Pancreas (tissue), 10 donors: Measurements from ENCODE around the gene CTDP1. TPM values are rescaled to one million over a fixed set of nuclear protein-coding genes. Genes with fewer than 3 reads are reported as not detected.

Source experiments
- ATAC-seq, 4 donors: fragments of 200-7000 bp; cut with Tn5 transposase; one replicate each; pipeline versions ENCODE4 v1.8.0 to v1.9.1; 2020; ENCODE audit warnings: mild to moderate bottlenecking in 4 of 4, moderate library complexity in 4 of 4
- DNase-seq, 6 donors: peaks; one replicate each; pipeline ENCODE4 v3.0.0-alpha.2; 2020
- FAIRE-seq: peaks from 2 replicates; lab custom pipeline; 2012; peaks lifted over from hg19 to GRCh38; lab: Jason Lieb, UNC
- H3K27ac ChIP-seq, 4 donors: fragments of 200-600 bp; sonication (generic); 1 replicate in 3 of 4; 2 replicates in 1 of 4; pipeline versions ENCODE4 v1.5.0 to v1.8.0; 2020
- H3K27me3 ChIP-seq, 4 donors: fragments of 200-600 bp; one replicate each; pipeline ENCODE4 v1.8.0; 2021
- H3K36me3 ChIP-seq, 3 donors: fragments of 200-600 bp; sonication (generic) in 1 of 3; one replicate each; pipeline versions ENCODE4 v1.5.0 to v1.8.0; 2020 to 2021
- H3K4me1 ChIP-seq, 3 donors: fragments of 200-600 bp; one replicate each; pipeline ENCODE4 v1.8.0; 2021
- H3K4me3 ChIP-seq, 4 donors: fragments of 200-600 bp; sonication (generic) in 2 of 4; one replicate each; pipeline versions ENCODE4 v1.5.0 to v1.8.0; 2020 to 2021
- H3K9me3 ChIP-seq, 4 donors: fragments of 200-600 bp; one replicate each; pipeline ENCODE4 v1.8.0; 2021
- CTCF ChIP-seq, 4 donors: fragments of 200-600 bp; sonication (generic) in 3 of 4; IDR thresholded peaks; one replicate each; pipeline versions ENCODE4 v1.5.0 to v1.8.0; 2021; ENCODE audit warnings: antibody characterized with exemption in 4 of 4
- WGBS, 2 donors: extraction: QIAGEN DNeasy Blood & Tissue Kit; methylation state at CpG; one replicate each; pipeline ENCODE4 v1.1.7; 2013; 5-methylcytosine and 5-hydroxymethylcytosine counted together
- intact Hi-C, 3 donors: fragments of 100-400 bp; cut with DNase I; formaldehyde crosslinking; loops; one replicate each; pipeline versions ENCODE4 v1.11.1 to v1.14.2; 2022
- polyA plus RNA-seq, 2 donors: library from polyadenylated mRNA; stranded (reverse); fragments of 200-250 nt; gene quantifications; one replicate each; pipeline ENCODE4 v1.2.3, GENCODE V29; 2013
- total RNA-seq, 6 donors: library from RNA; stranded (reverse); fragmentation: NEBNext Ultra II Directional in 4 of 6; extraction: Animal tissue kit (Norgen Biotek cat#: 25700) in 4 of 6; gene quantifications; one replicate each; pipeline versions ENCODE4 v1.2.1 to v1.2.4, GENCODE V29; 2021 to 2023
- donor health status: healthy with polysubstance abuse.
- donor health status: DM: no; HTN: no; CAD: no; lungs with moderate emphysema.
- donor health status: DM: no; HTN: no; CAD: no.
- donor health status: control.
- donor health status: control.
- donor health status: Bipolar disorder and iron deficiency.
- donor health status: DM: yes; HTN: yes; CAD: no.
- donor health status: DM: no; HTN: no; CAD: no.
- donor health status: DM: no; HTN: no; CAD: no.
- donor health status: DM: yes; HTN: yes; CAD: no.

The CTDP1 gene
- total and polyA plus RNA-seq, 8 donors = 9.8 to 14.4 (median 10.5) TPM

GRCh38 chr18:79790996-79791972 is 111.7 kb downstream of the CTDP1 start:
- 3 to 6% methylated on average over 21 of the region's 21 CpGs for WGBS, 2 donors

DNA sequence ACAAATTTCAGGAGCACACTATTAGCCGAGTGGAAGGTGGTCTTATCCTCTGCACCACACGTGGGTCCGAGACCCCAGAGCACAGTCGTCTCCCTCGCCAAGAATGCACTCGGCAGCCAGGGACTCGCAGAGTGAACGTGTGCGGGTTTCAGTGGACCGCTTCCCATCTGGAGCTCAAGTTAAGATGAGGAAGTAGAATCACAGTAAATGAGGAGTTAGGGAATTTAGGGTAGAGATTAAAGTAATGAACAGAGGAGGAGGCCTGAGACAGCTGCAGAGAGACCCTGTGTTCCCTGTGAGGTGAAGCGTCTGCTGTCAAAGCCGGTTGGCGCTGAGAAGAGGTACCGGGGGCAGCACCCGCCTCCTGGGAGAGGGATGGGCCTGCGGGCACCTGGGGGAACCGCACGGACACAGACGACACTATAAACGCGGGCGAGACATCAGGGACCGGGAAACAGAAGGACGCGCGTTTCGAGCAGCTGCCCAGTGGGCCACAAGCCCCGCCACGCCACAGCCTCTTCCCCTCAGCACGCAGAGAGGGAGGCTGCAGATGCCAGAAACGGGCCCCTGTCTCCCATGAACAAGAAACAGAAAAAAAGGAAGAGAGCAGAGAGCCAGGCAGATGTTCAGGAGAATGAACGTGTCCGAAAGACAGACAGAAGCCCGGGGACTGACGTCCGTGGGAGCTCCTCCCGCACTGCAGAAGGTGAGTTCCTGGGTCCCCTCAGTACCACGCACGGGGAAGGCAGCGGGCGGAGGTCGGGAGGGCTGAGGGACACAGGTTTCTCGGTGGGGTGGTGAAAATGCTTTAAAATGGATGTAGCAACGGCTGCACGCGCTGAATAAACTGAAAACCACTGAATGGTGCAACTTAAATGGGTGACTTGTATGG is 112.7 kb downstream of the CTDP1 start:
- H3K4me3 ChIP-seq = no peak overlapping the region
- no peak overlapping the region for H3K27ac ChIP-seq
- no peak for TF ChIP-seq CTCF (IDR thresholded peaks at IDR 0.05)
- no peaks in the 10 kb centered on the region for H3K9me3 ChIP-seq
- peaks cover 0 to 22% (median 6%) of the 10 kb centered on the region in 4 donors for H3K27me3 ChIP-seq
- intact Hi-C loops = no loop called here
- 77 to 82% methylated on average over 46 of the region's 46 CpGs for WGBS, 2 donors
- ATAC-seq (peak in 1 of 4 donors; percentile 17), DNase-seq (no peak), FAIRE-seq (no peak)
- no peaks in the 10 kb centered on the region for H3K36me3 ChIP-seq
- H3K4me1 ChIP-seq = peaks cover 0 to 18% (median 0%) of the 10 kb centered on the region in 3 donors

More at GRCh38 chr18:79790996-79791972, 111.7 kb downstream of the CTDP1 start:
- H3K36me3 ChIP-seq = no peaks in the 10 kb centered on the region
- H3K4me1 ChIP-seq = peaks cover 0 to 18% (median 0%) of the 10 kb centered on the region in 3 donors
- no peak for TF ChIP-seq CTCF (IDR thresholded peaks at IDR 0.05)
- no peaks in the 10 kb centered on the region for H3K9me3 ChIP-seq
- H3K4me3 ChIP-seq = no peak overlapping the region
- DNase-seq (peak in 2 of 6 donors; percentile 20 to 47), FAIRE-seq (no peak), ATAC-seq (peak in 3 of 4 donors; percentile 71 to 76 (median 73))
- intact Hi-C loops = no loop called here
- peaks cover 0 to 19% (median 9%) of the 10 kb centered on the region in 4 donors for H3K27me3 ChIP-seq
- H3K27ac ChIP-seq = no peak overlapping the region

DNA sequence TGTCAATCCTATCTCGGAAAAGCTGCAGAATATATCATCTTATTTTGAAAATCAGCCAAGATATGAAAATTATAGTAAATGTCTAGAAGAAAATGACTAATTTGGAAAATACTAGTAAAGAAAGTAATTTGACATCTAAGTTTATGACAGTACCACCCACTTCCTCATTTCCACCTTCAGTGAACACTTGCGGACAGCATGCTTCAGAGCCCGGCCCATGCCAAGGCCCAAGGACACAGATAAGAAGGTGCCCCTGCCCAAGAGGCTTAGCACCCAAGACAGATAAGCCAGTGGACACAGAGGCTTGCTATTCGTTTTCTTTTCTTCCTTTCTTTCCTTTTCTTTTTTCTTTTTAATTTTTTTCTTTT is 113.4 kb downstream of the CTDP1 start:
- ATAC-seq (no peak), FAIRE-seq (no peak), DNase-seq (no peak)
- TF ChIP-seq CTCF (IDR thresholded peaks at IDR 0.05) = no peak
- H3K36me3 ChIP-seq = no peaks in the 10 kb centered on the region
- H3K27ac ChIP-seq = no peak overlapping the region
- peaks cover 0 to 18% (median 4%) of the 10 kb centered on the region in 4 donors for H3K27me3 ChIP-seq
- no peak overlapping the region for H3K4me3 ChIP-seq
- 27 to 48% methylated on average over 4 of the region's 4 CpGs for WGBS, 2 donors
- no peaks in the 10 kb centered on the region for H3K9me3 ChIP-seq
- peaks cover 0 to 18% (median 0%) of the 10 kb centered on the region in 3 donors for H3K4me1 ChIP-seq
- intact Hi-C loops = no loop called here

GRCh38 chr18:79794846-79795245 is 115.2 kb downstream of the CTDP1 start:
- 89 to 91% methylated on average over 17 of the region's 17 CpGs for WGBS, 2 donors
- no peak for FAIRE-seq
- peak in 1 of 6 donors; percentile 42 for DNase-seq

More at GRCh38 chr18:79794846-79795245, 115.2 kb downstream of the CTDP1 start:
- intact Hi-C loops = no loop called here
- no peak overlapping the region for H3K4me3 ChIP-seq
- H3K4me1 ChIP-seq = peaks cover 0 to 27% (median 9%) of the 10 kb centered on the region in 3 donors
- H3K27ac ChIP-seq = no peak overlapping the region
- no peak for TF ChIP-seq CTCF (IDR thresholded peaks at IDR 0.05)
- peaks cover 0 to 21% (median 5%) of the 10 kb centered on the region in 4 donors for H3K27me3 ChIP-seq
- no peaks in the 10 kb centered on the region for H3K36me3 ChIP-seq
- ATAC-seq = no peak
- no peaks in the 10 kb centered on the region for H3K9me3 ChIP-seq
